Smooth muscle cell (in vitro differentiated cells): ENCODE data around the gene COL24A1. TPM values are rescaled to one million over a fixed set of nuclear protein-coding genes. Genes with fewer than 3 reads are reported as not detected.
A peak's percentile ranks its signal among the peaks of the same experiment; 100 is the strongest.

Source experiments
- DNase-seq: peaks from one replicate; lab custom pipeline; 2025; ENCODE audit not compliant: unreplicated experiment; lab: John Stamatoyannopoulos, UW
- H2AFZ ChIP-seq: fragments of 200-600 bp; sonication (generic); 2 replicates; pipeline ENCODE4 v1.6.0; 2016; ENCODE audit warnings: antibody characterized with exemption, low read depth, mild to moderate bottlenecking
- H3F3A ChIP-seq: fragments of 200-600 bp; sonication (generic); 2 replicates; pipeline ENCODE4 v1.6.0; 2017; ENCODE audit warnings: antibody characterized with exemption, low read depth
- H3K27ac ChIP-seq: fragments of 200-600 bp; sonication (generic); 2 replicates; pipeline ENCODE4 v1.5.1; 2016; ENCODE audit warnings: low read depth, mild to moderate bottlenecking
- H3K27me3 ChIP-seq: fragments of 200-600 bp; sonication (generic); 2 replicates; pipeline ENCODE4 v1.6.1; 2016; ENCODE audit warnings: low read depth, mild to moderate bottlenecking
- H3K36me3 ChIP-seq: fragments of 200-600 bp; sonication (generic); 2 replicates; pipeline ENCODE4 v1.5.1; 2016; ENCODE audit warnings: low read depth
- H3K4me1 ChIP-seq: fragments of 200-600 bp; sonication (generic); 2 replicates; pipeline ENCODE4 v1.5.1; 2016; ENCODE audit warnings: low read depth
- H3K4me2 ChIP-seq: fragments of 200-600 bp; sonication (generic); 2 replicates; pipeline ENCODE4 v1.6.0; 2016; ENCODE audit warnings: mild to moderate bottlenecking
- H3K4me3 ChIP-seq: fragments of 200-600 bp; sonication (generic); 2 replicates; pipeline ENCODE4 v1.5.1; 2016; ENCODE audit warnings: mild to moderate bottlenecking
- H3K79me2 ChIP-seq: fragments of 200-600 bp; sonication (generic); 2 replicates; pipeline ENCODE4 v1.6.0; 2016; ENCODE audit warnings: low read depth, mild to moderate bottlenecking
- H3K9ac ChIP-seq: fragments of 200-600 bp; sonication (generic); 2 replicates; pipeline ENCODE4 v1.6.0; 2016; ENCODE audit warnings: low read depth
- H3K9me3 ChIP-seq: fragments of 200-600 bp; sonication (generic); replicated peaks from 2 replicates; pipeline ENCODE4 v1.5.1; 2016; ENCODE audit warnings: low read depth
- H4K20me1 ChIP-seq: fragments of 200-600 bp; sonication (generic); 2 replicates; pipeline ENCODE4 v1.6.0; 2016; ENCODE audit warnings: low read depth
- WGBS: methylation state at CpG from one replicate; pipeline ENCODE4 v1.1.7; 2016; ENCODE audit warnings: low lambda C conversion rate; 5-methylcytosine and 5-hydroxymethylcytosine counted together
- polyA plus RNA-seq: library from polyadenylated mRNA; unstranded; fragments of >200 nt; fragmentation: Nextera tagmentation; extraction: Ambion mirVana; gene quantifications from 2 replicates; pipeline ENCODE4 v1.2.1, GENCODE V29; 2016
- total RNA-seq: library from RNA; depleted of rRNA; stranded (reverse); fragments of >200 nt; gene quantifications from 2 replicates; pipeline ENCODE4 v1.2.3, GENCODE V29; 2014
- TF ChIP-seq, protein P1 (sequence below): fragments of 200-600 bp; sonication (generic); IDR thresholded peaks from 2 replicates; pipeline ENCODE4 v1.5.1; 2017; ENCODE audit warnings: borderline replicate concordance, mild to moderate bottlenecking, antibody characterized with exemption; ENCODE audit not compliant: insufficient read depth, poor library complexity, severe bottlenecking

COL24A1 gene
- total and polyA plus RNA-seq, 2 experiments from 2014 or later: 1.5 to 3.2 TPM

DNA sequence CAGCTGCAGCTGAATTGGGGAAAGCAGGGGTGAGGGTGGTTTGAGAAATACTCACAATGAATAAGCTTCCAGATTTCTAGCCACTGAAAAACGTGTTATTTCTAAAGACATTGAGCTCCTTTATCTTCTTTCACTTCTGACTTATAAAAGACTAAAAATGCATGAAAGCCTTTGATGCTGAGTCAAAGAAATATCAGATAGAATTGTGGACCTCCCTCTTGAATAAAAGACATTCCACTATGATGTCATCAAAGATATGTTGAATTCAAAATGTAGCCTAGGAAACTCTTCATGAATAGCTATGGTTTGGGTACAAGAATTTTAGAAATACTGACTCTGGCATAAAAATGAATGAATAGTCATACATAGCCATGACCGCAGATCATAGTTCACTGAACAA is 44.7 kb upstream of the COL24A1 start:
- peak overlapping the region; percentile 29 for H3K4me2 ChIP-seq

GRCh38 chr1:86200901-86201300 is 44.3 kb upstream of the COL24A1 start:
- Histone ChIP-seq H3K9me3 (no peaks in the 10 kb centered on the region), H3K27ac (no peak overlapping the region), H2AFZ (no peak overlapping the region), H3K36me3 (no peaks in the 10 kb centered on the region), H3K79me2 (no peaks in the 10 kb centered on the region), H3K4me3 (no peak overlapping the region), H3K9ac (no peak overlapping the region), H3K4me2 (peak overlapping the region; percentile 29), H3F3A (no peaks in the 10 kb centered on the region), H3K27me3 (no peaks in the 10 kb centered on the region), H4K20me1 (no peaks in the 10 kb centered on the region), H3K4me1 (peaks cover 9% of the 10 kb centered on the region)
- DNase-seq: no peak
- WGBS: 59% methylated on average over 8 of the region's 8 CpGs
- TF ChIP-seq, protein P1, sequence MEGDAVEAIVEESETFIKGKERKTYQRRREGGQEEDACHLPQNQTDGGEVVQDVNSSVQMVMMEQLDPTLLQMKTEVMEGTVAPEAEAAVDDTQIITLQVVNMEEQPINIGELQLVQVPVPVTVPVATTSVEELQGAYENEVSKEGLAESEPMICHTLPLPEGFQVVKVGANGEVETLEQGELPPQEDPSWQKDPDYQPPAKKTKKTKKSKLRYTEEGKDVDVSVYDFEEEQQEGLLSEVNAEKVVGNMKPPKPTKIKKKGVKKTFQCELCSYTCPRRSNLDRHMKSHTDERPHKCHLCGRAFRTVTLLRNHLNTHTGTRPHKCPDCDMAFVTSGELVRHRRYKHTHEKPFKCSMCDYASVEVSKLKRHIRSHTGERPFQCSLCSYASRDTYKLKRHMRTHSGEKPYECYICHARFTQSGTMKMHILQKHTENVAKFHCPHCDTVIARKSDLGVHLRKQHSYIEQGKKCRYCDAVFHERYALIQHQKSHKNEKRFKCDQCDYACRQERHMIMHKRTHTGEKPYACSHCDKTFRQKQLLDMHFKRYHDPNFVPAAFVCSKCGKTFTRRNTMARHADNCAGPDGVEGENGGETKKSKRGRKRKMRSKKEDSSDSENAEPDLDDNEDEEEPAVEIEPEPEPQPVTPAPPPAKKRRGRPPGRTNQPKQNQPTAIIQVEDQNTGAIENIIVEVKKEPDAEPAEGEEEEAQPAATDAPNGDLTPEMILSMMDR: no peak

More for the DNA sequence above, 44.7 kb upstream of the COL24A1 start:
- DNase-seq: no peak
- Histone ChIP-seq H3K27me3 (no peaks in the 10 kb centered on the region), H3F3A (no peaks in the 10 kb centered on the region), H4K20me1 (no peaks in the 10 kb centered on the region), H3K36me3 (no peaks in the 10 kb centered on the region), H3K79me2 (no peaks in the 10 kb centered on the region), H3K4me3 (no peak overlapping the region), H3K4me1 (peaks cover 9% of the 10 kb centered on the region), H2AFZ (no peak overlapping the region), H3K9ac (no peak overlapping the region), H3K27ac (no peak overlapping the region), H3K9me3 (no peaks in the 10 kb centered on the region)
- TF ChIP-seq, protein P1: no peak
- 53% methylated on average over 2 of the region's 2 CpGs for WGBS

- no peaks in the 10 kb centered on the region for H3K9me3 ChIP-seq
- 29% methylated on average over 1 of the region's 1 CpG for WGBS
- H4K20me1 ChIP-seq: no peaks in the 10 kb centered on the region
- H3K27ac ChIP-seq: no peak overlapping the region
- H3K4me2 ChIP-seq: no peak overlapping the region
- H3K27me3 ChIP-seq: no peaks in the 10 kb centered on the region
- H3K9ac ChIP-seq: no peak overlapping the region
- H3F3A ChIP-seq: peaks cover 5% of the 10 kb centered on the region
- DNase-seq: no peak
- TF ChIP-seq, protein P1: no peak
- no peak overlapping the region for H3K4me3 ChIP-seq
- no peaks in the 10 kb centered on the region for H3K36me3 ChIP-seq
- H3K4me1 ChIP-seq: peaks cover 24% of the 10 kb centered on the region
- no peak overlapping the region for H2AFZ ChIP-seq
- no peaks in the 10 kb centered on the region for H3K79me2 ChIP-seq
Observed at GRCh38 chr1:86197206-86197855, 40.8 kb upstream of the COL24A1 start.

DNA sequence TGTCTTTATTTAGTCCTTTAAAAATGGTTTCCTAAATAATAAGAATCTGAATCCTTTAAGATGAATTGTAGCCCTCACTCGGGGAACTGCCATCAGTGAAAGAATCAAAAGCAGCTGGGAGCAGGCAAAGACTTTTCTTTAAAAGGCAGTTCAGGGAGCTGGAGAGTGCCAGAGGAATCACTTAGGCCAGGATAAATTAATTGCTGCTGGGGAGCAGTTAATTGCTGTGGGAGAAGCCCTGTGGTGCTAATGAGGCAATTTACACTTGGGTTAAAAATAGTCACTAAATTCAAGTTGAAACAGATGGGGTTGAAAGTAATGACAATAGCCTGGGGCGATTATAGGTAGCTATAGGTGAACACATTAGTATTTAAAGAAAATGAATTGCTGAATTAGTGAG is 38.7 kb upstream of the COL24A1 start:
- Histone ChIP-seq H3K4me1 (peaks cover 20% of the 10 kb centered on the region), H3K27ac (peak overlapping the region; percentile 6), H3K9ac (no peak overlapping the region), H3K9me3 (no peaks in the 10 kb centered on the region), H4K20me1 (no peaks in the 10 kb centered on the region), H3K4me3 (no peak overlapping the region), H3K79me2 (no peaks in the 10 kb centered on the region), H2AFZ (no peak overlapping the region), H3K36me3 (no peaks in the 10 kb centered on the region), H3K27me3 (no peaks in the 10 kb centered on the region), H3K4me2 (no peak overlapping the region), H3F3A (peaks cover 5% of the 10 kb centered on the region)
- DNase-seq: no peak
- TF ChIP-seq, protein P1: no peak
- 64% methylated on average over 2 of the region's 2 CpGs for WGBS
